ENCODE results near the gene CDKAL1.

Gene CDKAL1

DNA sequence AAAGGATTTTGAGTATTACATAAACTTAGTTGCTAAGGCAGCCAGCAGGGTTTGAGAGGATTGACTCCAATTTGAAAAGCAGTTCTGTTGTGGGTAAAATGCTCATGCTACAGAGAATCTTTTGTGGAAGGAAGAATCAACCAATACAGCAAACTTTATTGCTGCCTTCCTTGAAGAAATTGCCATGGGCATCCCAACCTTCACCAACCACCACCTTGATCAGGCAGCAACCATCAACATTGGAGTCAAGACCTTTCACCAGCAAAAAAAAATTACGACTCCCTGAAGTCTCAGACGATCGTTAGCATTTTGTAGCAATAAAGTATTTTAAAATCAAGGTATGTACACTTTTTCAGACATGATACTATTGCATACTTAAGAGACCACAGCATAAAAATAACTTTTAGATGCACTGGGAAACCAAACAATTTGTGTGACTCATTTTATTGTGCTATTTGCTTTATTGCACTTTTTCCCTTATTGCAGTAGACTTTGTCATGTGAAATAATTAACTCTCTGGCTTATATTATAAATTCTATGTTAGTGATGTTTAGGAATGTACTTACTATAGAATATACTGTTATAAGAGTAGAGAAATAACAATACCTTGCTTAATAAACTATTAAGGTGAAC is 390.8 kb downstream of the CDKAL1 start:
- Histone ChIP-seq H3K9me3 (replicated peaks; ENCODE audit: low read length) (no peaks in the 10 kb centered on the region), H3K36me3 (ENCODE audit: insufficient read depth, low read length) (no peaks in the 10 kb centered on the region), H3K27me3 (ENCODE audit: control insufficient read depth, insufficient read depth, low read length) (no peaks in the 10 kb centered on the region), H3K4me1 (ENCODE audit: control insufficient read depth, insufficient read depth, low read length) (peaks cover 19% of the 10 kb centered on the region), H3K4me2 (ENCODE audit: low read length) (no peak overlapping the region), H3K9ac (ENCODE audit: low read depth, low read length) (no peak overlapping the region), H3K4me3 (ENCODE audit: low read length) (no peak overlapping the region)

DNA sequence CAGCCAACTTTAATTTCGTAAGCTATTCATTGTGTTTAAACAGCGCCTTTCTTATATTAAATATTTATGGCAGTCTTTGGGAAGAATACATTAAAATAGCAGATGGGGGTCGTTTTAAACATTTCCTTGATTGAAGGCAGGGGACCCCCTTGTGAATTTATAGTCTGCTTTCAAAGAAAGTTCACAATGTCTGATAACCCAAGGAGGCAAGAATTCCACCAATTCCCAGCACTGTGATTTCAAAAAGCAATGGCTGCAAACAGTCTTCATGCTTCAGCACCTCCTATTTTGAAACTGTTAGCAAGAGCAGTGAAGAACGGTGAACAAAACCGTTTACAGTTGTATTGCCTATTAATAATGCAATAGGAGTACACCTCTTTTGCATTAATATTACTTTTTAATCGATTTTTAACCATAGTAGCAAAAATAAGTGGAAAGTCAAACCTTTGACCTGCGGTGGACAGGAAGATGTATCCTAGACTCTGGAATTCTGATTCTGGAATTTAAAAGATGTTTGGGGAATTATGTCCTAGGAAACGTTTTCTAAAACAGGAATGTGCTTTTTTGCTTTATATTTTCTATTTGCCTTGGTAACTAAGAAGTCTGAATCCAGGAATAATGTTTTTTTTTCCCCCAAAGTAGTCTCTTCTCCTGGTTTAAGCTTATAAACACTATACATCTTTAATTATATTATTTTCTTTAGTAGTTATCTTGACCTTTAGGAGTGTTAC is 393.0 kb downstream of the CDKAL1 start:
- Histone ChIP-seq H3K36me3 (ENCODE audit: insufficient read depth, low read length) (no peaks in the 10 kb centered on the region), H3K4me1 (ENCODE audit: control insufficient read depth, insufficient read depth, low read length) (peaks cover 13% of the 10 kb centered on the region), H3K4me2 (ENCODE audit: low read length) (no peak overlapping the region), H3K9me3 (replicated peaks; ENCODE audit: low read length) (no peaks in the 10 kb centered on the region), H3K4me3 (ENCODE audit: low read length) (no peak overlapping the region), H3K9ac (ENCODE audit: low read depth, low read length) (no peak overlapping the region), H3K27me3 (ENCODE audit: control insufficient read depth, insufficient read depth, low read length) (no peaks in the 10 kb centered on the region)

GRCh38 chr6:20929283-20929682 is 395.0 kb downstream of the CDKAL1 start:
- H3K4me1 ChIP-seq (ENCODE audit: control insufficient read depth, insufficient read depth, low read length): peaks cover 3% of the 10 kb centered on the region
- no peak overlapping the region for H3K4me3 ChIP-seq (ENCODE audit: low read length)
- no peak overlapping the region for H3K9ac ChIP-seq (ENCODE audit: low read depth, low read length)
- H3K4me2 ChIP-seq (ENCODE audit: low read length): no peak overlapping the region
- no peaks in the 10 kb centered on the region for H3K36me3 ChIP-seq (ENCODE audit: insufficient read depth, low read length)
- no peaks in the 10 kb centered on the region for H3K9me3 ChIP-seq (replicated peaks; ENCODE audit: low read length)
- no peaks in the 10 kb centered on the region for H3K27me3 ChIP-seq (ENCODE audit: control insufficient read depth, insufficient read depth, low read length)

- no peaks in the 10 kb centered on the region for H3K9me3 ChIP-seq (replicated peaks; ENCODE audit: low read length)
- no peaks in the 10 kb centered on the region for H3K36me3 ChIP-seq (ENCODE audit: insufficient read depth, low read length)
Observed at GRCh38 chr6:20931093-20931492, 396.8 kb downstream of the CDKAL1 start.

DNA sequence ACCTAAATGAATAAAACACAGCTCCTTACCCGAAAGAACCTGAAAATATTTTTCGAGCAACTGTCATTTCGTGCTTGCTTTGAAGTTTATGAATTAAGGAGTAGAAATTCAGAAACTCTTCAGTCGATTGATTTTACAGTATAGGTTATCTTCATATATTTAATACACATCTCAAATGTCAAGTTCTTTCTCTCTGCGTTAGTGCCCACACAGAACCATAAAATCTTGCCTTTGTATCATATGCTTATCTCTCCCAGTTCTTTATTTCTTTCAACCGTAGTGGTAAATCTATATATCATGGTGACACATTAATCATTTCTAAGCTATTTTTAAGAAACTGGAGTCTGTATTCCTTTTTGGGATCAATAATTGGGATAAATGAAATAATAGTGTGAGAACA is 397.5 kb downstream of the CDKAL1 start:
- Histone ChIP-seq H3K27me3 (ENCODE audit: control insufficient read depth, insufficient read depth, low read length) (no peaks in the 10 kb centered on the region), H3K9ac (ENCODE audit: low read depth, low read length) (no peak overlapping the region), H3K9me3 (replicated peaks; ENCODE audit: low read length) (no peaks in the 10 kb centered on the region), H3K4me1 (ENCODE audit: control insufficient read depth, insufficient read depth, low read length) (peaks cover 3% of the 10 kb centered on the region), H3K36me3 (ENCODE audit: insufficient read depth, low read length) (no peaks in the 10 kb centered on the region), H3K4me2 (ENCODE audit: low read length) (no peak overlapping the region), H3K4me3 (ENCODE audit: low read length) (no peak overlapping the region)

More at GRCh38 chr6:20931093-20931492, 396.8 kb downstream of the CDKAL1 start:
- Histone ChIP-seq H3K9ac (ENCODE audit: low read depth, low read length) (no peak overlapping the region), H3K4me1 (ENCODE audit: control insufficient read depth, insufficient read depth, low read length) (peaks cover 3% of the 10 kb centered on the region), H3K4me2 (ENCODE audit: low read length) (no peak overlapping the region), H3K4me3 (ENCODE audit: low read length) (no peak overlapping the region), H3K27me3 (ENCODE audit: control insufficient read depth, insufficient read depth, low read length) (no peaks in the 10 kb centered on the region)

- H3K4me1 ChIP-seq (ENCODE audit: control insufficient read depth, insufficient read depth, low read length): peaks cover 3% of the 10 kb centered on the region
- no peaks in the 10 kb centered on the region for H3K36me3 ChIP-seq (ENCODE audit: insufficient read depth, low read length)
Observed at GRCh38 chr6:20932284-20932683, 398.0 kb downstream of the CDKAL1 start.

GRCh38 chr6:20933057-20933788 is 399.0 kb downstream of the CDKAL1 start:
- Histone ChIP-seq H3K4me3 (ENCODE audit: low read length) (no peak overlapping the region), H3K4me1 (ENCODE audit: control insufficient read depth, insufficient read depth, low read length) (peaks cover 3% of the 10 kb centered on the region), H3K9me3 (replicated peaks; ENCODE audit: low read length) (no peaks in the 10 kb centered on the region), H3K36me3 (ENCODE audit: insufficient read depth, low read length) (no peaks in the 10 kb centered on the region), H3K9ac (ENCODE audit: low read depth, low read length) (no peak overlapping the region), H3K27me3 (ENCODE audit: control insufficient read depth, insufficient read depth, low read length) (no peaks in the 10 kb centered on the region), H3K4me2 (ENCODE audit: low read length) (no peak overlapping the region)

More at GRCh38 chr6:20932284-20932683, 398.0 kb downstream of the CDKAL1 start:
- no peak overlapping the region for H3K4me3 ChIP-seq (ENCODE audit: low read length)
- H3K4me2 ChIP-seq (ENCODE audit: low read length): no peak overlapping the region
- no peak overlapping the region for H3K9ac ChIP-seq (ENCODE audit: low read depth, low read length)
- H3K9me3 ChIP-seq (replicated peaks; ENCODE audit: low read length): no peaks in the 10 kb centered on the region
- H3K27me3 ChIP-seq (ENCODE audit: control insufficient read depth, insufficient read depth, low read length): no peaks in the 10 kb centered on the region

DNA sequence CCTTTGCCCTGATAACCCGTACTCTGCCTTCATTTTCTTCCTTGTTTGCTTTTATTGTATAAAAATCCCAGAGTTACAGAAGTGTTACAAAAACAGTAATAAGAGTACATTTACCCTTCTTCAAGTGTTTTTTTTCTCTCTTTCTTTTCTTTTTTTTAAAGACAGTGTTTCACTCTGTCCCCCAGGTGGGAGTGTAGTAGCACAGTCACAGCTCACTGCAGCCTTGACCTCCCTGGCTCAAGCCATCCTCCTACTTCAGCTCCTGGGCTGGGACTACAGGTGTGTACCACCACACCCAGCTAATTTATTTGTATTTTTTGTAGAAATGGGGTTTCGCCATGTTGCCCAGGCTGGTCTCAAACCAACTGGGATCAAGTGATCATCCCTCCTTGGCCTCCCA is 402.7 kb downstream of the CDKAL1 start:
- no peaks in the 10 kb centered on the region for H3K4me1 ChIP-seq (ENCODE audit: control insufficient read depth, insufficient read depth, low read length)
- H3K27me3 ChIP-seq (ENCODE audit: control insufficient read depth, insufficient read depth, low read length): no peaks in the 10 kb centered on the region
- no peaks in the 10 kb centered on the region for H3K9me3 ChIP-seq (replicated peaks; ENCODE audit: low read length)
- no peak overlapping the region for H3K4me3 ChIP-seq (ENCODE audit: low read length)
- H3K4me2 ChIP-seq (ENCODE audit: low read length): no peak overlapping the region
- H3K9ac ChIP-seq (ENCODE audit: low read depth, low read length): no peak overlapping the region
- H3K36me3 ChIP-seq (ENCODE audit: insufficient read depth, low read length): no peaks in the 10 kb centered on the region

DNA sequence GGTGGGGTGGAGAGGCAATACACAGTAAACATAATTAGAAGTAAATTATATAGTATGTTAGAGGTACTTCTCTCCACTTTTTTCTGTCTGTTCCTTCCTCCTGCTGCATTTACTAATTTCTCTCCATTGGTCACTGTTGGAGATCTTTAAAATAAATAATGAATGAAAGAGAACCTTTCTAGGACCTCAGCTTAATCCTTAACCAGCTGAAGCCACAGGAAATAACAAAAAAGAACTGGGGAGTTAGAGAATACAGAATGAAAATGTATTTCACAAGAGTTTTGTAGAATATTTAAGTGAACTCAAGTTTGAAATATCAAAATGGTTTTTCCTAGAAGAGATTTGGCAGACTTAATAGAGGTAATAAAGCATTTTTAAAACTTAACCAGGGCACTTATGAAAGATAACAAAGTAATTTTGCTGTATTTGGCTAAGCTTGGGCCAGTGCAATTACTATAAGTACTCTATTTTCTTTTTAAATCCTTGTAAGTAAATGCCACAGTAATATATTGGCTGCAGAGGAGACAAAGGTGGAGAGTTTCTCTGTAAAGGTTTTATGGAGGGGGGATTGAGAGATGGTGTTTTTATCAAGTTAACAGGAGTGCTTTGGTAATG is 405.0 kb downstream of the CDKAL1 start:
- Histone ChIP-seq H3K4me1 (ENCODE audit: control insufficient read depth, insufficient read depth, low read length) (no peaks in the 10 kb centered on the region), H3K9ac (ENCODE audit: low read depth, low read length) (no peak overlapping the region), H3K36me3 (ENCODE audit: insufficient read depth, low read length) (no peaks in the 10 kb centered on the region), H3K4me3 (ENCODE audit: low read length) (no peak overlapping the region), H3K27me3 (ENCODE audit: control insufficient read depth, insufficient read depth, low read length) (no peaks in the 10 kb centered on the region), H3K9me3 (replicated peaks; ENCODE audit: low read length) (no peaks in the 10 kb centered on the region), H3K4me2 (ENCODE audit: low read length) (no peak overlapping the region)

GRCh38 chr6:20943040-20943627 is 408.9 kb downstream of the CDKAL1 start:
- Histone ChIP-seq H3K36me3 (ENCODE audit: insufficient read depth, low read length) (no peaks in the 10 kb centered on the region), H3K9me3 (replicated peaks; ENCODE audit: low read length) (no peaks in the 10 kb centered on the region), H3K4me1 (ENCODE audit: control insufficient read depth, insufficient read depth, low read length) (no peaks in the 10 kb centered on the region), H3K4me3 (ENCODE audit: low read length) (no peak overlapping the region), H3K9ac (ENCODE audit: low read depth, low read length) (no peak overlapping the region), H3K4me2 (ENCODE audit: low read length) (no peak overlapping the region), H3K27me3 (ENCODE audit: control insufficient read depth, insufficient read depth, low read length) (no peaks in the 10 kb centered on the region)

GRCh38 chr6:20943922-20944321 is 409.7 kb downstream of the CDKAL1 start:
- Histone ChIP-seq H3K27me3 (ENCODE audit: control insufficient read depth, insufficient read depth, low read length) (no peaks in the 10 kb centered on the region), H3K4me1 (ENCODE audit: control insufficient read depth, insufficient read depth, low read length) (no peaks in the 10 kb centered on the region), H3K9me3 (replicated peaks; ENCODE audit: low read length) (no peaks in the 10 kb centered on the region), H3K36me3 (ENCODE audit: insufficient read depth, low read length) (no peaks in the 10 kb centered on the region), H3K4me3 (ENCODE audit: low read length) (no peak overlapping the region), H3K9ac (ENCODE audit: low read depth, low read length) (no peak overlapping the region), H3K4me2 (ENCODE audit: low read length) (no peak overlapping the region)
